Measurements from ENCODE around the gene TPX2.

DNA sequence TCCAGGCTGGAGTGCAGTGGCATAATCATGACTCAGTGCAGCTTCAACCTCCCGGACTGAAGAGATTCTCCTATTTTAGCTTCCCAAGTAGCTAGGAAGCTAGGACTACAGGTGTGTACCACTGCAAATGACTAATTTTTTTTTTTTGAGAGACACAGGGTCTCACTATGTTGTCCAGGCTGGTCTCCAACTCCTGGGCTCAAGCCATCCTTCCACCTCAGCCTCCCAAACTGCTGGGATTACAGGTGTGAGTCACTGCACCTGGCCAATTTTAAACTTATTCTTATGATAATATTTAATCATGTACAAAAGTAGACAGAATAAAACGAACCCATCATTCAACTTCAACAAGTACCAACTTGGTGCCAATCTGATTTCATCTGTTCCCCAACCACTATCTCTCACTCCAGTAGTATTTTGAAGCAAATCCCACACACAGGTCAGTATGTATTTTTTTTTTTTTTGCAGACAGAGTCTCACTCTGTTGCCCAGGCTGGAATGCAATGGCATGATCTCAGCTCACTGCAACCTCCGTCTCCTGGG is 48.9 kb upstream of the TPX2 start:
- TF ChIP-seq, protein P1, sequence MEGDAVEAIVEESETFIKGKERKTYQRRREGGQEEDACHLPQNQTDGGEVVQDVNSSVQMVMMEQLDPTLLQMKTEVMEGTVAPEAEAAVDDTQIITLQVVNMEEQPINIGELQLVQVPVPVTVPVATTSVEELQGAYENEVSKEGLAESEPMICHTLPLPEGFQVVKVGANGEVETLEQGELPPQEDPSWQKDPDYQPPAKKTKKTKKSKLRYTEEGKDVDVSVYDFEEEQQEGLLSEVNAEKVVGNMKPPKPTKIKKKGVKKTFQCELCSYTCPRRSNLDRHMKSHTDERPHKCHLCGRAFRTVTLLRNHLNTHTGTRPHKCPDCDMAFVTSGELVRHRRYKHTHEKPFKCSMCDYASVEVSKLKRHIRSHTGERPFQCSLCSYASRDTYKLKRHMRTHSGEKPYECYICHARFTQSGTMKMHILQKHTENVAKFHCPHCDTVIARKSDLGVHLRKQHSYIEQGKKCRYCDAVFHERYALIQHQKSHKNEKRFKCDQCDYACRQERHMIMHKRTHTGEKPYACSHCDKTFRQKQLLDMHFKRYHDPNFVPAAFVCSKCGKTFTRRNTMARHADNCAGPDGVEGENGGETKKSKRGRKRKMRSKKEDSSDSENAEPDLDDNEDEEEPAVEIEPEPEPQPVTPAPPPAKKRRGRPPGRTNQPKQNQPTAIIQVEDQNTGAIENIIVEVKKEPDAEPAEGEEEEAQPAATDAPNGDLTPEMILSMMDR (IDR thresholded peaks at IDR 0.05), result no peak
- TF ChIP-seq, protein P2, sequence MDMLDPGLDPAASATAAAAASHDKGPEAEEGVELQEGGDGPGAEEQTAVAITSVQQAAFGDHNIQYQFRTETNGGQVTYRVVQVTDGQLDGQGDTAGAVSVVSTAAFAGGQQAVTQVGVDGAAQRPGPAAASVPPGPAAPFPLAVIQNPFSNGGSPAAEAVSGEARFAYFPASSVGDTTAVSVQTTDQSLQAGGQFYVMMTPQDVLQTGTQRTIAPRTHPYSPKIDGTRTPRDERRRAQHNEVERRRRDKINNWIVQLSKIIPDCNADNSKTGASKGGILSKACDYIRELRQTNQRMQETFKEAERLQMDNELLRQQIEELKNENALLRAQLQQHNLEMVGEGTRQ (IDR thresholded peaks at IDR 0.05; ENCODE audit: borderline replicate concordance, low read depth, low read length), result no peak
- TF ChIP-seq RCOR1 (IDR thresholded peaks at IDR 0.05; ENCODE audit: low read length) (no peak), TEAD4 (IDR thresholded peaks at IDR 0.05; ENCODE audit: borderline replicate concordance, insufficient read depth) (no peak), EZH2phosphoT487 (IDR thresholded peaks at IDR 0.05; ENCODE audit: borderline replicate concordance, low read depth) (no peak), MXI1 (IDR thresholded peaks at IDR 0.05; ENCODE audit: low read depth, low read length) (no peak), EP300 (IDR thresholded peaks at IDR 0.05; ENCODE audit: borderline replicate concordance in 1 of 2, low read depth in 1 of 2, low read length in 1 of 2) (no peak)
- TF ChIP-seq, protein P3, sequence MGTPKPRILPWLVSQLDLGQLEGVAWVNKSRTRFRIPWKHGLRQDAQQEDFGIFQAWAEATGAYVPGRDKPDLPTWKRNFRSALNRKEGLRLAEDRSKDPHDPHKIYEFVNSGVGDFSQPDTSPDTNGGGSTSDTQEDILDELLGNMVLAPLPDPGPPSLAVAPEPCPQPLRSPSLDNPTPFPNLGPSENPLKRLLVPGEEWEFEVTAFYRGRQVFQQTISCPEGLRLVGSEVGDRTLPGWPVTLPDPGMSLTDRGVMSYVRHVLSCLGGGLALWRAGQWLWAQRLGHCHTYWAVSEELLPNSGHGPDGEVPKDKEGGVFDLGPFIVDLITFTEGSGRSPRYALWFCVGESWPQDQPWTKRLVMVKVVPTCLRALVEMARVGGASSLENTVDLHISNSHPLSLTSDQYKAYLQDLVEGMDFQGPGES (IDR thresholded peaks at IDR 0.05; ENCODE audit: low read depth, low read length), result no peak
- TF ChIP-seq, protein P4, sequence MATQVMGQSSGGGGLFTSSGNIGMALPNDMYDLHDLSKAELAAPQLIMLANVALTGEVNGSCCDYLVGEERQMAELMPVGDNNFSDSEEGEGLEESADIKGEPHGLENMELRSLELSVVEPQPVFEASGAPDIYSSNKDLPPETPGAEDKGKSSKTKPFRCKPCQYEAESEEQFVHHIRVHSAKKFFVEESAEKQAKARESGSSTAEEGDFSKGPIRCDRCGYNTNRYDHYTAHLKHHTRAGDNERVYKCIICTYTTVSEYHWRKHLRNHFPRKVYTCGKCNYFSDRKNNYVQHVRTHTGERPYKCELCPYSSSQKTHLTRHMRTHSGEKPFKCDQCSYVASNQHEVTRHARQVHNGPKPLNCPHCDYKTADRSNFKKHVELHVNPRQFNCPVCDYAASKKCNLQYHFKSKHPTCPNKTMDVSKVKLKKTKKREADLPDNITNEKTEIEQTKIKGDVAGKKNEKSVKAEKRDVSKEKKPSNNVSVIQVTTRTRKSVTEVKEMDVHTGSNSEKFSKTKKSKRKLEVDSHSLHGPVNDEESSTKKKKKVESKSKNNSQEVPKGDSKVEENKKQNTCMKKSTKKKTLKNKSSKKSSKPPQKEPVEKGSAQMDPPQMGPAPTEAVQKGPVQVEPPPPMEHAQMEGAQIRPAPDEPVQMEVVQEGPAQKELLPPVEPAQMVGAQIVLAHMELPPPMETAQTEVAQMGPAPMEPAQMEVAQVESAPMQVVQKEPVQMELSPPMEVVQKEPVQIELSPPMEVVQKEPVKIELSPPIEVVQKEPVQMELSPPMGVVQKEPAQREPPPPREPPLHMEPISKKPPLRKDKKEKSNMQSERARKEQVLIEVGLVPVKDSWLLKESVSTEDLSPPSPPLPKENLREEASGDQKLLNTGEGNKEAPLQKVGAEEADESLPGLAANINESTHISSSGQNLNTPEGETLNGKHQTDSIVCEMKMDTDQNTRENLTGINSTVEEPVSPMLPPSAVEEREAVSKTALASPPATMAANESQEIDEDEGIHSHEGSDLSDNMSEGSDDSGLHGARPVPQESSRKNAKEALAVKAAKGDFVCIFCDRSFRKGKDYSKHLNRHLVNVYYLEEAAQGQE (IDR thresholded peaks at IDR 0.05; ENCODE audit: low read depth, low read length), result no peak
